ENCODE data around the gene ADORA2B. TPM values are rescaled to one million over a fixed set of nuclear protein-coding genes. Genes with fewer than 3 reads are reported as not detected.
"Not testable (repeated sequence)": the region's sequence is repeated elsewhere in the genome, so short reads cannot be mapped to it uniquely, and the experiment has no call there.

ADORA2B gene
- total RNA-seq, 2 experiments from 2014 or later: not detected

DNA sequence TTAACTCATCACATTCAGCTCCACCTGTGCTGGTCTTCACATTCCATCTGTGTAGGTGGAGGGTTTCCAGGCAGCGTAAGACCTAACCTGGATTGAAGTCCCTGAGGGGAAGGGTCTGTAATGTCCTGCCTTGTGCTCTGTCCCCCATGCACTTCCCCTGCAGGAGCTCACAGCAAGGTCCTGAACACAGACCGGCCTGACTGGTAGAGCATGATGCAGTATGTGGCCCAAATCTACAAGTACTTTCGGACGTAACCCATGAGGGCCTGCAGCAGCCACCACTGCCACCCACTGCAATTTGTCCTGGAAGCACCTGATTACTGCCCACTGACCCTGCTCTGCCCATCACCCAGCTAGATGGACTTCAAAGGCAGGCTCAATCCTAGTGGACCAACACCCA is 36.6 kb upstream of the ADORA2B start:
- no peak for DNase-seq (ENCODE audit: low spot score)
- H3K4me3 ChIP-seq (ENCODE audit: low read depth, low read length, poor library complexity, severe bottlenecking): no peak overlapping the region
- H3K9me2 ChIP-seq (ENCODE audit: insufficient read depth, low read length): no peaks in the 10 kb centered on the region
- H3K4me2 ChIP-seq (ENCODE audit: low read length): no peak overlapping the region
- no peak overlapping the region for H2AFZ ChIP-seq (ENCODE audit: low read length)
- H3K9me3 ChIP-seq (ENCODE audit: low read length): no peaks in the 10 kb centered on the region
- no peaks in the 10 kb centered on the region for H3K36me3 ChIP-seq (ENCODE audit: insufficient read depth, low read length)
- intact Hi-C loops (cut with micrococcal nuclease; ENCODE audit: unreplicated experiment): no loop called here
- no TSS peak for BruUV-seq (replicated peaks)
- TF ChIP-seq EZH2phosphoT487 (IDR thresholded peaks at IDR 0.05; ENCODE audit: borderline replicate concordance, low read depth, low read length): no peak
- no peak for TF ChIP-seq CTCF (conservative IDR thresholded peaks at IDR 0.05; ENCODE audit: low read length)
- H3K27ac ChIP-seq (ENCODE audit: low read depth, low read length, poor library complexity, severe bottlenecking): no peak overlapping the region
- POLR2A ChIA-PET: no interaction called here
- CTCF ChIA-PET (ENCODE audit: unreplicated experiment): no interaction called here
- H4K20me1 ChIP-seq (ENCODE audit: insufficient read depth, low read length): no peaks in the 10 kb centered on the region
- no peaks in the 10 kb centered on the region for H3K4me1 ChIP-seq (ENCODE audit: insufficient read depth, low read length, poor library complexity, severe bottlenecking)
- no peaks in the 10 kb centered on the region for H3K79me2 ChIP-seq (ENCODE audit: insufficient read depth, low read depth, low read length)

DNA sequence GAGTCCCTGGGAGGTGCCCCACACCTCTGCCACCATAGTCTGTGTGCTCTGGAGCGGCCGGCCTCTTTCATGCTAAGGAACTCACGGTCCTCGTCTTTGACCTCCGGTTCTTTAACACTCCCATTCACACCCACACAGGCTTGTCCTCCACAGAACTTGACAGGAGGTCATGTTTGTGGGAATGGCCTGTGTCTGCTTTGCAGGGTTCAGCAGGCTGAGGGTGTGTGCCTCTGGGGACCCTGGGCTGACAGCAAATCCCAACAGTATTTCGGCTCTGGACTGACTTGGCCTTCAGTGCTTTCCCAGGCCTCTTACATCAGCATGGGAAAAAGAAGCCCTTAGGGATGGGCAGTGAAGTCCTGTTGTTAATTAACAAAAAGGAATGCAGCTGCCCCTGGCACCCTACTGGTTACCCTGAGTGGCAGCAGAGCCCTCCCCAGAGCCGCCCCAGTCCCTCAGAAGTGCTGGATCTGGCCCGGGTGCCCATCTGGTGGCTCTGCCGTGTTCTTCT is 35.4 kb upstream of the ADORA2B start:
- POLR2A ChIA-PET: no interaction called here
- intact Hi-C loops (cut with micrococcal nuclease; ENCODE audit: unreplicated experiment): no loop called here
- no peaks in the 10 kb centered on the region for H3K9me3 ChIP-seq (ENCODE audit: low read length)
- H3K27ac ChIP-seq (ENCODE audit: low read depth, low read length, poor library complexity, severe bottlenecking): no peak overlapping the region
- TF ChIP-seq EZH2phosphoT487 (IDR thresholded peaks at IDR 0.05; ENCODE audit: borderline replicate concordance, low read depth, low read length): no peak
- no peak for TF ChIP-seq CTCF (conservative IDR thresholded peaks at IDR 0.05; ENCODE audit: low read length)
- H3K9me2 ChIP-seq (ENCODE audit: insufficient read depth, low read length): no peaks in the 10 kb centered on the region
- BruUV-seq (replicated peaks): no TSS peak
- no peaks in the 10 kb centered on the region for H4K20me1 ChIP-seq (ENCODE audit: insufficient read depth, low read length)
- DNase-seq (ENCODE audit: low spot score): no peak
- H3K4me1 ChIP-seq (ENCODE audit: insufficient read depth, low read length, poor library complexity, severe bottlenecking): no peaks in the 10 kb centered on the region
- no peak overlapping the region for H3K4me2 ChIP-seq (ENCODE audit: low read length)
- no peaks in the 10 kb centered on the region for H3K79me2 ChIP-seq (ENCODE audit: insufficient read depth, low read depth, low read length)
- H2AFZ ChIP-seq (ENCODE audit: low read length): no peak overlapping the region
- H3K4me3 ChIP-seq (ENCODE audit: low read depth, low read length, poor library complexity, severe bottlenecking): no peak overlapping the region
- CTCF ChIA-PET (ENCODE audit: unreplicated experiment): no interaction called here
- no peaks in the 10 kb centered on the region for H3K36me3 ChIP-seq (ENCODE audit: insufficient read depth, low read length)

- H3K4me1 ChIP-seq (ENCODE audit: insufficient read depth, low read length, poor library complexity, severe bottlenecking): no peaks in the 10 kb centered on the region
- H2AFZ ChIP-seq (ENCODE audit: low read length): no peak overlapping the region
- intact Hi-C loops (cut with micrococcal nuclease; ENCODE audit: unreplicated experiment): no loop called here
- H3K36me3 ChIP-seq (ENCODE audit: insufficient read depth, low read length): no peaks in the 10 kb centered on the region
- TF ChIP-seq EZH2phosphoT487 (IDR thresholded peaks at IDR 0.05; ENCODE audit: borderline replicate concordance, low read depth, low read length) (no peak), CTCF (conservative IDR thresholded peaks at IDR 0.05; ENCODE audit: low read length) (no peak)
- no peaks in the 10 kb centered on the region for H3K9me3 ChIP-seq (ENCODE audit: low read length)
- H3K4me2 ChIP-seq (ENCODE audit: low read length): no peak overlapping the region
- no TSS peak for BruUV-seq (replicated peaks)
- DNase-seq (ENCODE audit: low spot score): no peak
- no peak overlapping the region for H3K4me3 ChIP-seq (ENCODE audit: low read depth, low read length, poor library complexity, severe bottlenecking)
- CTCF ChIA-PET (ENCODE audit: unreplicated experiment): no interaction called here
- no peak overlapping the region for H3K27ac ChIP-seq (ENCODE audit: low read depth, low read length, poor library complexity, severe bottlenecking)
- no peaks in the 10 kb centered on the region for H3K79me2 ChIP-seq (ENCODE audit: insufficient read depth, low read depth, low read length)
- no peaks in the 10 kb centered on the region for H4K20me1 ChIP-seq (ENCODE audit: insufficient read depth, low read length)
- POLR2A ChIA-PET: no interaction called here
- no peaks in the 10 kb centered on the region for H3K9me2 ChIP-seq (ENCODE audit: insufficient read depth, low read length)
Measured at GRCh38 chr17:15910791-15911190, 34.1 kb upstream of the ADORA2B start.

- CTCF ChIA-PET (ENCODE audit: unreplicated experiment); BruUV-seq (replicated peaks); H3K79me2 ChIP-seq (ENCODE audit: insufficient read depth, low read depth, low read length); H3K36me3 ChIP-seq (ENCODE audit: insufficient read depth, low read length); POLR2A ChIA-PET; H2AFZ ChIP-seq (ENCODE audit: low read length); H3K9me3 ChIP-seq (ENCODE audit: low read length); DNase-seq (ENCODE audit: low spot score); H3K4me2 ChIP-seq (ENCODE audit: low read length); intact Hi-C loops (cut with micrococcal nuclease; ENCODE audit: unreplicated experiment); H3K4me1 ChIP-seq (ENCODE audit: insufficient read depth, low read length, poor library complexity, severe bottlenecking); H3K4me3 ChIP-seq (ENCODE audit: low read depth, low read length, poor library complexity, severe bottlenecking); H3K27ac ChIP-seq (ENCODE audit: low read depth, low read length, poor library complexity, severe bottlenecking); H4K20me1 ChIP-seq (ENCODE audit: insufficient read depth, low read length); H3K9me2 ChIP-seq (ENCODE audit: insufficient read depth, low read length): not testable (repeated sequence)
Measured at GRCh38 chr17:15911701-15912100, 33.2 kb upstream of the ADORA2B start.
